ENCODE results near the gene TBC1D9. TPM values are rescaled to one million over a fixed set of nuclear protein-coding genes. Genes with fewer than 3 reads are reported as not detected.
A peak's percentile ranks its signal among the peaks of the same experiment; 100 is the strongest.
"Not testable (repeated sequence)": the region's sequence is repeated elsewhere in the genome, so short reads cannot be mapped to it uniquely, and the experiment has no call there.

Gene TBC1D9
- total and polyA plus RNA-seq, 9 donors = 14.6 to 26.9 (median 18.5) TPM

GRCh38 chr4:140782787-140783186 lies 26.6 kb upstream of the TBC1D9 start:
- H3K27ac ChIP-seq (ENCODE audit: low read length); H3K36me3 ChIP-seq (ENCODE audit: control insufficient read depth, insufficient read depth, low read length); H3K27me3 ChIP-seq (ENCODE audit: control insufficient read depth, insufficient read depth, low read length); H3K9me3 ChIP-seq (replicated peaks; ENCODE audit: control insufficient read depth, low read depth, low read length); DNase-seq; H3K4me3 ChIP-seq (ENCODE audit: low read length); H3K4me1 ChIP-seq (ENCODE audit: control insufficient read depth, insufficient read depth, low read length): not testable (repeated sequence)

GRCh38 chr4:140781596-140781995 lies 25.4 kb upstream of the TBC1D9 start:
- Histone ChIP-seq H3K27me3 (ENCODE audit: control insufficient read depth, insufficient read depth, low read length) (no peaks in the 10 kb centered on the region), H3K36me3 (ENCODE audit: control insufficient read depth, insufficient read depth, low read length) (no peaks in the 10 kb centered on the region), H3K9me3 (replicated peaks; ENCODE audit: control insufficient read depth, low read depth, low read length) (no peaks in the 10 kb centered on the region), H3K4me1 (ENCODE audit: control insufficient read depth, insufficient read depth, low read length) (no peaks in the 10 kb centered on the region), H3K4me3 (ENCODE audit: low read length) (no peak overlapping the region), H3K27ac (ENCODE audit: low read length) (no peak overlapping the region)
- no CpG with 5 or more reads among the region's 3 CpGs for WGBS (ENCODE audit: insufficient coverage)
- no peak for DNase-seq

DNA sequence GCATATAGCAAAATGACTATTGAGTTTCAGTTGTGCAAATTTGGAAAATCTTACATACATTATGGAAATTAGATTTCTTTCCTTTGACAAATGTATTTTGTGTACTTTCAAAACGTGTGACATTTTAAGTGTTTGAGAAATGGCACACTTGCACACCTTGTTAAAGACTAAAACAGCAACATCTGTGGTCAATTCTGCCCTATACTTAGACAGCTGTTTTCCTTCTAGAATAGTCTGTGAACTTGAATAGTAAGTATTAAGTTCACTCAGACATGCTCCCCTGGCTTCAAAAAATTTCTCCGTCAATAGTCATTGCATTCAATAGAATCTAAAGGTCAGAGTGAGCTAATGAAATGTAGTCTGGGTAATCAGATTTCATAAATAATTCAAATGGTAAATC lies 21.7 kb upstream of the TBC1D9 start:
- no peaks in the 10 kb centered on the region for H3K9me3 ChIP-seq (replicated peaks; ENCODE audit: control insufficient read depth, low read depth, low read length)

DNA sequence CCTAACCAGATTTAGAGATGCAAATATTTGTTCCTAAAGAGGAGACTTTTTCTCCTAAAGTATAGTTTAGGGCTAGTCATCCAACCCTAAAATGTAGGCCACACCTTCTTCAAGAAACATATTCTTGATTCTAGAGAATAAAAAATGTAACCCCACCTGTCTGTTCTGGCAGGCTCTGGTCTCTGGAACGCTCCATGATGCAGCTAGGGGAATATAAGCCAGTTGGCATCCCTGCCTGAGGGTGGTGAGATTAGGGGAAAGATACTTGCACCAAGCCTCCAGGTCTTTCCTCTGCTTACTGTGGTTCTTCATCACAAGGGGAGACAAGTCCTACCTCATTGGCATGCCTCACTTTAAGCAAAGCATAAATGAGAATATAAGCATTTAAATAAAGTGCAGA lies 21.2 kb upstream of the TBC1D9 start:
- Histone ChIP-seq H3K27ac (ENCODE audit: low read length) (no peak overlapping the region), H3K4me1 (ENCODE audit: control insufficient read depth, insufficient read depth, low read length) (no peaks in the 10 kb centered on the region), H3K36me3 (ENCODE audit: control insufficient read depth, insufficient read depth, low read length) (no peaks in the 10 kb centered on the region), H3K9me3 (replicated peaks; ENCODE audit: control insufficient read depth, low read depth, low read length) (no peaks in the 10 kb centered on the region), H3K4me3 (ENCODE audit: low read length) (no peak overlapping the region), H3K27me3 (ENCODE audit: control insufficient read depth, insufficient read depth, low read length) (no peaks in the 10 kb centered on the region)
- WGBS (ENCODE audit: insufficient coverage) = no CpG with 5 or more reads among the region's 1 CpG
- DNase-seq = no peak

More for the DNA sequence above, 21.7 kb upstream of the TBC1D9 start:
- no peak overlapping the region for H3K4me3 ChIP-seq (ENCODE audit: low read length)
- H3K27ac ChIP-seq (ENCODE audit: low read length) = no peak overlapping the region
- no peak for DNase-seq
- no peaks in the 10 kb centered on the region for H3K36me3 ChIP-seq (ENCODE audit: control insufficient read depth, insufficient read depth, low read length)
- no peaks in the 10 kb centered on the region for H3K4me1 ChIP-seq (ENCODE audit: control insufficient read depth, insufficient read depth, low read length)
- no CpG with 5 or more reads among the region's 2 CpGs for WGBS (ENCODE audit: insufficient coverage)
- no peaks in the 10 kb centered on the region for H3K27me3 ChIP-seq (ENCODE audit: control insufficient read depth, insufficient read depth, low read length)

- Histone ChIP-seq H3K27ac (ENCODE audit: low read length) (no peak overlapping the region), H3K36me3 (ENCODE audit: control insufficient read depth, insufficient read depth, low read length) (no peaks in the 10 kb centered on the region), H3K4me1 (ENCODE audit: control insufficient read depth, insufficient read depth, low read length) (no peaks in the 10 kb centered on the region), H3K27me3 (ENCODE audit: control insufficient read depth, insufficient read depth, low read length) (no peaks in the 10 kb centered on the region), H3K4me3 (ENCODE audit: low read length) (no peak overlapping the region), H3K9me3 (replicated peaks; ENCODE audit: control insufficient read depth, low read depth, low read length) (no peaks in the 10 kb centered on the region)
- no CpG with 5 or more reads among the region's 2 CpGs for WGBS (ENCODE audit: insufficient coverage)
- no peak for DNase-seq
Measured at GRCh38 chr4:140776556-140776955, 20.4 kb upstream of the TBC1D9 start.

DNA sequence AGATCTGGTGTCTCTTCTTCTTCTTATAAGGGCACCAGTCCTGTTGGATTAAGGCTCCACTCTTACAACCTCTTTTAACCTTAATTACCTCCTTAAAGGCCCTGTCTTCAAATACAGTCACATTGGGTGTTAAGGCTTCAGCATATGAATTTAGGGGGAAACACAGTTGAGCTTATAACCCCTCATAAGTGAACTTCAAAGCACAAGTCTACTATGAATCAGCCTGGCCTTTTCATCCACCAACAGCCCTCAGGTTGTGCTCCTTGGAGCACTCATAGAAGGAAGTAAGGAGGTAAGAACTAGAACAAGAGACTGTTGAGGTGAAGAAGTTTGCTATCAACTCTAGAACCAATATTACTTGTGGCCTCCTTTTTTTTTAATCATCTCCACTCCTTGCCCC lies 18.8 kb upstream of the TBC1D9 start:
- H3K36me3 ChIP-seq (ENCODE audit: control insufficient read depth, insufficient read depth, low read length) = no peaks in the 10 kb centered on the region
- no peaks in the 10 kb centered on the region for H3K27me3 ChIP-seq (ENCODE audit: control insufficient read depth, insufficient read depth, low read length)
- H3K4me3 ChIP-seq (ENCODE audit: low read length) = no peak overlapping the region
- DNase-seq = no peak
- H3K27ac ChIP-seq (ENCODE audit: low read length) = no peak overlapping the region
- no peaks in the 10 kb centered on the region for H3K4me1 ChIP-seq (ENCODE audit: control insufficient read depth, insufficient read depth, low read length)
- no peaks in the 10 kb centered on the region for H3K9me3 ChIP-seq (replicated peaks; ENCODE audit: control insufficient read depth, low read depth, low read length)

- no peaks in the 10 kb centered on the region for H3K27me3 ChIP-seq (ENCODE audit: control insufficient read depth, insufficient read depth, low read length)
- H3K9me3 ChIP-seq (replicated peaks; ENCODE audit: control insufficient read depth, low read depth, low read length) = no peaks in the 10 kb centered on the region
- H3K27ac ChIP-seq (ENCODE audit: low read length) = no peak overlapping the region
- H3K4me3 ChIP-seq (ENCODE audit: low read length) = no peak overlapping the region
- H3K36me3 ChIP-seq (ENCODE audit: control insufficient read depth, insufficient read depth, low read length) = no peaks in the 10 kb centered on the region
- no peaks in the 10 kb centered on the region for H3K4me1 ChIP-seq (ENCODE audit: control insufficient read depth, insufficient read depth, low read length)
- WGBS (ENCODE audit: insufficient coverage) = 68% methylated on average over 3 of the region's 6 CpGs
- no peak for DNase-seq
Measured at GRCh38 chr4:140774510-140774909, 18.3 kb upstream of the TBC1D9 start.

DNA sequence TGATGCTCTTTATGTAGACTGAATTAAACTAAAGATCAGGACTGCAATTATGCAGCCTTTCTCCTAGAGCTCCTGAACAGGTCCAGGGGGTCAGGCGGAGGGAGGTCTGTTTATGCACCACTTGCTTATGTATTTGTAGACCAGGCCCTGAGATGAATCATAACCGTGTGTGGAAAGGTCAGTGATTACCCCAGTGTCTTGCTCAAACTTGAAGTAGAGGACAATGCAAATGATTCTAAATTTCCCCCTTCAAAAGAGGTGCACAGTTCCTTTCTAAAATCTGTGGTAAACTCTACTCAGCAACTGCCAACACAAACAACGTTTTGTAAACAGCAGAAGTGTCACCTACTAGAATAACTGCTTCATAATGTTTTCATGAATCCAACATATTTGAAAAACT lies 13.0 kb upstream of the TBC1D9 start:
- no peaks in the 10 kb centered on the region for H3K36me3 ChIP-seq (ENCODE audit: control insufficient read depth, insufficient read depth, low read length)
- no peaks in the 10 kb centered on the region for H3K4me1 ChIP-seq (ENCODE audit: control insufficient read depth, insufficient read depth, low read length)
- 83% methylated on average over 1 of the region's 3 CpGs for WGBS (ENCODE audit: insufficient coverage)
- no peak for DNase-seq
- H3K27me3 ChIP-seq (ENCODE audit: control insufficient read depth, insufficient read depth, low read length) = no peaks in the 10 kb centered on the region
- H3K4me3 ChIP-seq (ENCODE audit: low read length) = no peak overlapping the region
- H3K27ac ChIP-seq (ENCODE audit: low read length) = no peak overlapping the region
- no peaks in the 10 kb centered on the region for H3K9me3 ChIP-seq (replicated peaks; ENCODE audit: control insufficient read depth, low read depth, low read length)

- H3K4me3 ChIP-seq (ENCODE audit: low read length) = no peak overlapping the region
- DNase-seq = no peak
- WGBS (ENCODE audit: insufficient coverage) = 67% methylated on average over 1 of the region's 7 CpGs
- no peaks in the 10 kb centered on the region for H3K27me3 ChIP-seq (ENCODE audit: control insufficient read depth, insufficient read depth, low read length)
- no peak overlapping the region for H3K27ac ChIP-seq (ENCODE audit: low read length)
- H3K9me3 ChIP-seq (replicated peaks; ENCODE audit: control insufficient read depth, low read depth, low read length) = no peaks in the 10 kb centered on the region
- no peaks in the 10 kb centered on the region for H3K4me1 ChIP-seq (ENCODE audit: control insufficient read depth, insufficient read depth, low read length)
- H3K36me3 ChIP-seq (ENCODE audit: control insufficient read depth, insufficient read depth, low read length) = no peaks in the 10 kb centered on the region
Measured at GRCh38 chr4:140764785-140765392, 8.7 kb upstream of the TBC1D9 start.

DNA sequence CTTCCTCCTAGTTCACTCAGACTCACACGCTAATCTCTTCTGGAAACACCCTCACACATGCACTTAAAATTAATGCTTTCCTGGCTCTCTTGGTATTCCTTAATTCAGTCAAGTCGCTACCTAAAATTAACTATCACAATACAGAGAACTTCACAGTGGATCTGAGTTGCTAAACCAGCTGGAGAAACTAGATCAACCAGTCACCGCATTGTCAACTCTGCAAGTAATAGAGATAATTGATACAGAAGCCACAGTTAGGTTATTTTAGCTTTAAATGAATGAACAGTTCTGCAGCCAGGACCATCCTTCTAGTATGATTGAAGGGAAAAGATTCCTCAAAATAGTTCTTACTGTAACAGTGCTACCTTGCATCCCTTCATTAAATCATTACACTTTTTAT lies 6.0 kb upstream of the TBC1D9 start:
- WGBS (ENCODE audit: insufficient coverage) = 63% methylated on average over 1 of the region's 3 CpGs
- Histone ChIP-seq H3K4me3 (ENCODE audit: low read length) (no peak overlapping the region), H3K36me3 (ENCODE audit: control insufficient read depth, insufficient read depth, low read length) (no peaks in the 10 kb centered on the region), H3K4me1 (ENCODE audit: control insufficient read depth, insufficient read depth, low read length) (peaks cover 4% of the 10 kb centered on the region), H3K9me3 (replicated peaks; ENCODE audit: control insufficient read depth, low read depth, low read length) (no peaks in the 10 kb centered on the region), H3K27me3 (ENCODE audit: control insufficient read depth, insufficient read depth, low read length) (no peaks in the 10 kb centered on the region), H3K27ac (ENCODE audit: low read length) (no peak overlapping the region)
- DNase-seq = no peak

GRCh38 chr4:140757232-140757630 lies 1.0 kb upstream of the TBC1D9 start:
- no peaks in the 10 kb centered on the region for H3K36me3 ChIP-seq (ENCODE audit: control insufficient read depth, insufficient read depth, low read length)
- H3K4me3 ChIP-seq (ENCODE audit: low read length) = peak overlapping the region; percentile 76
- H3K4me1 ChIP-seq (ENCODE audit: control insufficient read depth, insufficient read depth, low read length) = peaks cover 9% of the 10 kb centered on the region
- no peak for DNase-seq
- H3K9me3 ChIP-seq (replicated peaks; ENCODE audit: control insufficient read depth, low read depth, low read length) = no peaks in the 10 kb centered on the region
- no CpG with 5 or more reads among the region's 3 CpGs for WGBS (ENCODE audit: insufficient coverage)
- H3K27ac ChIP-seq (ENCODE audit: low read length) = peak overlapping the region; percentile 99
- no peaks in the 10 kb centered on the region for H3K27me3 ChIP-seq (ENCODE audit: control insufficient read depth, insufficient read depth, low read length)
